Mammary epithelial cell (primary cell): ENCODE measurements around the gene RAB7A.

Experiments used
- EZH2 ChIP-seq: IDR thresholded peaks from 2 replicates; pipeline ENCODE4 v1.6.1; 2012; ENCODE audit warnings: low read length, inconsistent platforms, borderline replicate concordance
- TF ChIP-seq, protein P1 (sequence below), 2 donors: IDR thresholded peaks in 1 of 2; conservative IDR thresholded peaks in 1 of 2; 2 replicates each; pipeline ENCODE4 v1.5.1; 2011 to 2012; ENCODE audit warnings: inconsistent platforms in 2 of 2, low read length in 2 of 2, mild to moderate bottlenecking in 2 of 2, control low read depth in 1 of 2, low read depth in 1 of 2; ENCODE audit not compliant: insufficient read depth in 1 of 2; ENCODE audit errors: extremely low read depth in 1 of 2

DNA sequence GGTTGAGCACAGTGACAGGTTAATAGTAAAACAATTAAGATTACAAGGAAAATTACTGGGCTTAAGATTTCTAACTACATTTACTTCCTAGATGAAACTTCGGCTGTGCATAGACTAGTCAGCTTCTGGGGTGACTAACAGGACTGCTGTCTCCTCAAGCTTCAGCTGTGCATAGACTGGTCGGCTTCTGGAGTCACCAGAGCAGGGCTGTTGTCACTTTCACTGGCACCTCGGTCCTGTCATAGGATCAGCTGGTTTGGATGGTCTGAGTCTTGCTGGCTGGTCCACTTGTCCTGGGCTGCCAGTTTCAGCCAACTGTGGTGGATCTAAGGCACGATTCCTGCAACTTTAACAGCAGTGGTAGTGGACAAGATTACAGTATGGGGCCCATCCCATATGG is 129.6 kb downstream of the RAB7A start:
- TF ChIP-seq, protein P1, sequence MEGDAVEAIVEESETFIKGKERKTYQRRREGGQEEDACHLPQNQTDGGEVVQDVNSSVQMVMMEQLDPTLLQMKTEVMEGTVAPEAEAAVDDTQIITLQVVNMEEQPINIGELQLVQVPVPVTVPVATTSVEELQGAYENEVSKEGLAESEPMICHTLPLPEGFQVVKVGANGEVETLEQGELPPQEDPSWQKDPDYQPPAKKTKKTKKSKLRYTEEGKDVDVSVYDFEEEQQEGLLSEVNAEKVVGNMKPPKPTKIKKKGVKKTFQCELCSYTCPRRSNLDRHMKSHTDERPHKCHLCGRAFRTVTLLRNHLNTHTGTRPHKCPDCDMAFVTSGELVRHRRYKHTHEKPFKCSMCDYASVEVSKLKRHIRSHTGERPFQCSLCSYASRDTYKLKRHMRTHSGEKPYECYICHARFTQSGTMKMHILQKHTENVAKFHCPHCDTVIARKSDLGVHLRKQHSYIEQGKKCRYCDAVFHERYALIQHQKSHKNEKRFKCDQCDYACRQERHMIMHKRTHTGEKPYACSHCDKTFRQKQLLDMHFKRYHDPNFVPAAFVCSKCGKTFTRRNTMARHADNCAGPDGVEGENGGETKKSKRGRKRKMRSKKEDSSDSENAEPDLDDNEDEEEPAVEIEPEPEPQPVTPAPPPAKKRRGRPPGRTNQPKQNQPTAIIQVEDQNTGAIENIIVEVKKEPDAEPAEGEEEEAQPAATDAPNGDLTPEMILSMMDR (conservative IDR thresholded peaks at IDR 0.05 in 1 of 2, IDR thresholded peaks at IDR 0.05 in 1 of 2; ENCODE audit: extremely low read depth in 1 of 2, insufficient read depth in 1 of 2, low read depth in 1 of 2, low read length in 2 of 2) = no peak
- no peak for TF ChIP-seq EZH2
